Uterus (tissue), 2 donors: Measurements from ENCODE around the gene ASB1.

ENCODE experiments used
- CTCF ChIP-seq, 4 experiments: fragments of 200-600 bp in 2 of 4; fragments of 450-650 bp in 2 of 4; sonication (generic) in 2 of 4; IDR thresholded peaks; one replicate each; pipeline ENCODE4 v1.5.1; 2016 to 2019; ENCODE audit warnings: antibody characterized with exemption in 4 of 4, mild to moderate bottlenecking in 2 of 4, moderate library complexity in 1 of 4
- POLR2A ChIP-seq, 2 donors: fragments of 450-650 bp; IDR thresholded peaks; one replicate each; pipeline ENCODE4 v1.6.1; 2016; ENCODE audit warnings: antibody characterized with exemption in 2 of 2, mild to moderate bottlenecking in 1 of 2, moderate library complexity in 1 of 2

- no peak for TF ChIP-seq CTCF (IDR thresholded peaks at IDR 0.05)
- no peak for TF ChIP-seq POLR2A (IDR thresholded peaks at IDR 0.05)
These were observed 11.5 kb upstream of the ASB1 start for GRCh38 chr2:238415036-238415764.
